K562 (cell line): ENCODE measurements around the gene CALM1. TPM values are rescaled to one million over a fixed set of nuclear protein-coding genes. Genes with fewer than 3 reads are reported as not detected.

Source experiments
- ATAC-seq: fragments of 200-7000 bp; cut with Tn5 transposase; 3 replicates; pipeline ENCODE4 v1.9.1; 2020; ENCODE audit warnings: moderate library complexity
- BruUV-seq: library from RNA; stranded (reverse); fragments of 400-500 nt; replicated peaks from 2 replicates; lab custom pipeline; 2021; lab: Mats Ljungman, UMichigan
- CTCF ChIA-PET: fragments of 300-600 bp; formaldehyde crosslinking; extraction: SDS; loops from one replicate; lab custom pipeline; 2021; ENCODE audit warnings: low intra/inter-chr PET ratio; lab: Yijun Ruan, JAX
- POLR2A ChIA-PET: fragments of 300-600, 350-650 bp; sonication (Branson Sonifier 250); formaldehyde crosslinking; extraction: SDS; loops from one replicate; lab custom pipeline; 2021; ENCODE audit warnings: antibody characterized with exemption, inconsistent platforms; lab: Yijun Ruan, JAX
- DNase-seq, 4 experiments: peaks; one replicate each; pipeline versions ENCODE4 v3.0.0 to v3.0.0-alpha.2; 2011 to 2018; ENCODE audit warnings: low spot score in 3 of 4, mixed read lengths in 3 of 4; ENCODE audit errors: extremely low read depth in 1 of 4
- FAIRE-seq: peaks from 2 replicates; lab custom pipeline; 2011; peaks lifted over from hg19 to GRCh38; lab: Jason Lieb, UNC
- H2AFZ ChIP-seq: 2 replicates; pipeline ENCODE4 v1.6.0; 2011; ENCODE audit warnings: low read depth, low read length, control low read depth, inconsistent platforms
- H3K27ac ChIP-seq: fragments of 200-600 bp; 3 replicates; pipeline ENCODE4 v1.8.0; 2011; ENCODE audit warnings: low read depth, mild to moderate bottlenecking, control low read depth, inconsistent platforms, low read length, moderate library complexity, mixed read lengths; ENCODE audit errors: extremely low read depth
- H3K27me3 ChIP-seq, 2 experiments: fragments of 300-600 bp in 1 of 2; 2 replicates in 1 of 2; 3 replicates in 1 of 2; pipeline versions ENCODE4 v1.6.0 to v1.8.0; 2011; ENCODE audit warnings: inconsistent platforms in 2 of 2, low read length in 2 of 2, mild to moderate bottlenecking in 1 of 2, mixed read lengths in 1 of 2, moderate library complexity in 1 of 2; ENCODE audit not compliant: control insufficient read depth in 2 of 2, insufficient read depth in 2 of 2
- H3K36me3 ChIP-seq: fragments of 300-600 bp; 3 replicates; pipeline ENCODE4 v1.8.0; 2011; ENCODE audit warnings: mild to moderate bottlenecking, low read length, inconsistent platforms; ENCODE audit not compliant: control insufficient read depth, insufficient read depth
- H3K4me1 ChIP-seq, 2 experiments: fragments of 200-600 bp in 1 of 2; replicated peaks in 1 of 2; 2 replicates in 1 of 2; 3 replicates in 1 of 2; pipeline versions ENCODE4 v1.5.1 to v1.8.0; 2011; ENCODE audit warnings: inconsistent platforms in 2 of 2, low read length in 2 of 2, mild to moderate bottlenecking in 1 of 2, mixed read lengths in 1 of 2, moderate library complexity in 1 of 2; ENCODE audit not compliant: control insufficient read depth in 2 of 2, insufficient read depth in 2 of 2
- H3K4me2 ChIP-seq: 2 replicates; pipeline ENCODE4 v1.6.1; 2011; ENCODE audit warnings: low read length, control low read depth, inconsistent platforms, mixed read lengths; ENCODE audit not compliant: insufficient read depth
- H3K4me3 ChIP-seq: fragments of 200-600 bp; sonication (generic), shearing (Covaris generic); 2 replicates; pipeline ENCODE4 v1.5.1; 2016; ENCODE audit warnings: control low read depth, inconsistent platforms
- H3K79me2 ChIP-seq: fragments of 200-600 bp; 3 replicates; pipeline ENCODE4 v1.8.0; 2011; ENCODE audit warnings: low read length, inconsistent platforms; ENCODE audit not compliant: control insufficient read depth, insufficient read depth
- H3K9ac ChIP-seq, 2 experiments: 2 replicates each; pipeline versions ENCODE4 v1.6.0 to v1.6.1; 2011; ENCODE audit warnings: low read depth in 2 of 2, low read length in 2 of 2, control low read depth in 1 of 2, inconsistent platforms in 1 of 2, mild to moderate bottlenecking in 1 of 2, mixed read lengths in 1 of 2; ENCODE audit not compliant: insufficient read depth in 1 of 2
- H3K9me1 ChIP-seq: one replicate; pipeline ENCODE4 v1.6.0; 2011; ENCODE audit warnings: inconsistent platforms, mild to moderate bottlenecking, low read length, moderate library complexity; ENCODE audit not compliant: control insufficient read depth, insufficient read depth
- H3K9me3 ChIP-seq: replicated peaks from 2 replicates; pipeline ENCODE4 v1.5.1; 2011; ENCODE audit warnings: low read depth, low read length, inconsistent platforms; ENCODE audit not compliant: control insufficient read depth, insufficient read depth
- H4K20me1 ChIP-seq: replicated peaks from 2 replicates; pipeline ENCODE4 v1.6.1; 2011; ENCODE audit warnings: low read length, inconsistent platforms, mixed read lengths; ENCODE audit not compliant: control insufficient read depth, insufficient read depth
- CBX1 ChIP-seq: sonication (generic); IDR thresholded peaks from 2 replicates; pipeline ENCODE4 v1.6.1; 2016; ENCODE audit warnings: antibody characterized with exemption, low read depth, mild to moderate bottlenecking
- E2F3 ChIP-seq: fragments of 250-450 bp; sonication (Bioruptor Pico); IDR thresholded peaks from 2 replicates; pipeline ENCODE4 v1.4.0; 2020; ENCODE audit warnings: mild to moderate bottlenecking
- NRF1 ChIP-seq, 2 experiments: fragments of 450-650 bp; IDR thresholded peaks in 1 of 2; conservative IDR thresholded peaks in 1 of 2; 2 replicates each; pipeline ENCODE4 v1.6.1; 2014; ENCODE audit warnings: mild to moderate bottlenecking in 2 of 2
- WGBS: fragments of 100-300 bp; shearing (Covaris generic); methylation state at CpG from one replicate; pipeline ENCODE4 v1.1.6; 2016; ENCODE audit warnings: low coverage, mixed read lengths; ENCODE audit not compliant: insufficient coverage; ENCODE audit errors: missing lambda C conversion rate; 5-methylcytosine and 5-hydroxymethylcytosine counted together
- in situ Hi-C: fragments of 300-500 bp; cut with MboI; formaldehyde crosslinking; loops from 4 replicates; pipeline ENCODE4 v1.15.0; 2018; ENCODE audit warnings: inconsistent platforms, mixed read lengths
- intact Hi-C: fragments of 100-400 bp; cut with micrococcal nuclease; formaldehyde crosslinking; loops from 2 replicates; pipeline ENCODE4 v1.14.2; 2022
- polyA plus RNA-seq, 8 experiments: library from polyadenylated mRNA; depleted of rRNA in 4 of 8; stranded (reverse) in 5 of 8; unstranded in 3 of 8; fragments of >200 nt; fragmentation: Nextera tagmentation in 2 of 8; fragmentation: Illumina TruSeq in 1 of 8; extraction: Ambion mirVana in 2 of 8; extraction: Trizol in 1 of 8; gene quantifications; 2 replicates each; pipeline versions ENCODE4 v1.2.1 to v1.2.3, GENCODE V29; 2011 to 2014; ENCODE audit warnings: inconsistent platforms in 1 of 8, missing spikeins in 1 of 8
- total RNA-seq, 7 experiments: library from RNA; depleted of rRNA in 6 of 7; stranded (reverse); fragments of >200 nt in 6 of 7; fragmentation: Illumina TruSeq in 2 of 7; extraction: Trizol in 2 of 7; gene quantifications; 2 replicates each; pipeline versions ENCODE4 v1.2.1 to v1.2.3, GENCODE V29; 2011 to 2021; ENCODE audit warnings: low replicate concordance in 1 of 7

The CALM1 gene
- total and polyA plus RNA-seq, 9 of the 15 experiments (the other 6 are each of a cell fraction or from before 2014, with no cell fraction given): 48.0 to 269 (median 158) TPM

- no peak overlapping the region for H3K4me3 ChIP-seq
- intact Hi-C loops (no loop called here), in situ Hi-C loops (no loop called here)
- no peaks in the 10 kb centered on the region for H3K9me1 ChIP-seq
- no peaks in the 10 kb centered on the region for H3K79me2 ChIP-seq
- ATAC-seq (no peak), FAIRE-seq (no peak), DNase-seq (no peak)
- POLR2A ChIA-PET: interaction anchor here (0.9 to 1.1 kb wide), 3 partner anchors 10 to 29 kb away, joined by 3 to 4 read pairs (median 3); no protein-coding TSS in a partner anchor
- no peaks in the 10 kb centered on the region for H4K20me1 ChIP-seq
- no peak overlapping the region for H3K4me2 ChIP-seq
- CTCF ChIA-PET: no interaction called here
- H3K27me3 ChIP-seq: peaks cover 8 to 14% of the 10 kb centered on the region in 2 experiments; a peak in 4 of 5 replicates
- H3K36me3 ChIP-seq: no peaks in the 10 kb centered on the region
- H3K9ac ChIP-seq: no peak overlapping the region
- 26% methylated on average over 12 of the region's 16 CpGs for WGBS
- no peak overlapping the region for H3K27ac ChIP-seq
- TF ChIP-seq NRF1 (conservative IDR thresholded peaks at IDR 0.05 in 1 of 2, IDR thresholded peaks at IDR 0.05 in 1 of 2): peak; percentile 19 to 51; a peak in 2 of 4 replicates
- no peak for TF ChIP-seq E2F3 (CRISPR knock-in tag)
- TF ChIP-seq CBX1: no peak
- no peak overlapping the region for H2AFZ ChIP-seq
- H3K4me1 ChIP-seq: no peaks in the 10 kb centered on the region
- no TSS peak for BruUV-seq
- H3K9me3 ChIP-seq: no peaks in the 10 kb centered on the region
Measured at GRCh38 chr14:90354551-90355298, 42.1 kb upstream of the CALM1 start.
